Keratinocyte (primary cell): Measurements from ENCODE around the gene WNT16. TPM values are rescaled to one million over a fixed set of nuclear protein-coding genes. Genes with fewer than 3 reads are reported as not detected.

Experiments
- DNase-seq: peaks from one replicate; pipeline ENCODE4 v3.0.0-alpha.2; 2011; ENCODE audit warnings: low read depth, missing footprints, low spot score
- FAIRE-seq: peaks from 2 replicates; lab custom pipeline; 2011; peaks lifted over from hg19 to GRCh38; lab: Jason Lieb, UNC
- H2AFZ ChIP-seq: 2 replicates; pipeline ENCODE4 v1.6.0; 2012; ENCODE audit warnings: low read length, control low read depth, inconsistent platforms; ENCODE audit not compliant: control insufficient read depth
- H3K27ac ChIP-seq: 2 replicates; pipeline ENCODE4 v1.5.1; 2011; ENCODE audit warnings: low read length; ENCODE audit not compliant: control insufficient read depth, insufficient read depth
- H3K27me3 ChIP-seq: 3 replicates; pipeline ENCODE4 v1.6.0; 2011; ENCODE audit warnings: low read length; ENCODE audit not compliant: control insufficient read depth, insufficient read depth; ENCODE audit errors: extremely low read depth
- H3K36me3 ChIP-seq, 2 experiments: 2 replicates in 1 of 2; 3 replicates in 1 of 2; pipeline ENCODE4 v1.5.1; 2011; ENCODE audit warnings: low read length in 2 of 2, mild to moderate bottlenecking in 1 of 2; ENCODE audit not compliant: control insufficient read depth in 2 of 2, insufficient read depth in 2 of 2; ENCODE audit errors: extremely low read depth in 1 of 2
- H3K4me1 ChIP-seq: 3 replicates; pipeline ENCODE4 v1.5.1; 2011; ENCODE audit warnings: low read length; ENCODE audit not compliant: control insufficient read depth, insufficient read depth; ENCODE audit errors: extremely low read depth
- H3K4me2 ChIP-seq: 3 replicates; pipeline ENCODE4 v1.6.0; 2011; ENCODE audit warnings: low read depth, low read length; ENCODE audit not compliant: control insufficient read depth, insufficient read depth; ENCODE audit errors: extremely low read depth
- H3K4me3 ChIP-seq, 3 experiments: fragments of 200-600 bp in 1 of 3; sonication (generic) in 1 of 3; 2 replicates in 2 of 3; 3 replicates in 1 of 3; pipeline ENCODE4 v1.5.1; 2011 to 2016; ENCODE audit warnings: low read length in 3 of 3, mild to moderate bottlenecking in 3 of 3, control low read depth in 2 of 3, inconsistent platforms in 1 of 3, low read depth in 1 of 3, mixed read lengths in 1 of 3, mixed run types in 1 of 3, moderate library complexity in 1 of 3; ENCODE audit not compliant: control insufficient read depth in 2 of 3, insufficient read depth in 2 of 3; ENCODE audit errors: extremely low read depth in 1 of 3
- H3K79me2 ChIP-seq: 2 replicates; pipeline ENCODE4 v1.6.0; 2012; ENCODE audit warnings: low read length; ENCODE audit not compliant: control insufficient read depth, insufficient read depth
- H3K9ac ChIP-seq: 3 replicates; pipeline ENCODE4 v1.6.0; 2011; ENCODE audit warnings: low read length; ENCODE audit not compliant: control insufficient read depth, insufficient read depth; ENCODE audit errors: extremely low read depth
- H3K9me1 ChIP-seq: 3 replicates; pipeline ENCODE4 v1.6.0; 2011; ENCODE audit warnings: low read length; ENCODE audit not compliant: control insufficient read depth, insufficient read depth; ENCODE audit errors: extremely low read depth
- H3K9me3 ChIP-seq: 2 replicates; pipeline ENCODE4 v1.5.1; 2012; ENCODE audit warnings: low read depth, low read length; ENCODE audit not compliant: control insufficient read depth
- H4K20me1 ChIP-seq: 3 replicates; pipeline ENCODE4 v1.6.0; 2011; ENCODE audit warnings: low read length; ENCODE audit not compliant: control insufficient read depth, insufficient read depth; ENCODE audit errors: extremely low read depth
- CTCF ChIP-seq, 3 experiments: IDR thresholded peaks in 1 of 3; conservative IDR thresholded peaks in 1 of 3; optimal IDR thresholded peaks in 1 of 3; 2 replicates in 2 of 3; 3 replicates in 1 of 3; pipeline versions ENCODE3 to v1.5.1; 2011; ENCODE audit warnings: low read length in 3 of 3, mild to moderate bottlenecking in 3 of 3, moderate library complexity in 2 of 3, control low read depth in 1 of 3, inconsistent platforms in 1 of 3; ENCODE audit not compliant: insufficient read depth in 2 of 3; ENCODE audit errors: extremely low read depth in 1 of 3
- EZH2 ChIP-seq: IDR thresholded peaks from one replicate; pipeline ENCODE4 v1.6.1; 2012; ENCODE audit warnings: inconsistent platforms, mild to moderate bottlenecking, low read length, moderate library complexity
- dilution Hi-C: fragments of 300-500 bp; cut with MboI; formaldehyde crosslinking; loops from one replicate; pipeline ENCODE4 v1.7.0; 2020; ENCODE audit warnings: low sequenced_read_pairs; ENCODE audit not compliant: extremely low pct_ligation_motif_present
- polyA plus RNA-seq, 5 experiments: library from polyadenylated mRNA; depleted of rRNA in 3 of 5; stranded (reverse) in 3 of 5; stranded (forward) in 1 of 5; unstranded in 1 of 5; fragments of >200 nt; gene quantifications; 1 replicate in 1 of 5; 2 replicates in 3 of 5; 3 replicates in 1 of 5; pipeline versions ENCODE4 v1.2.1 to v1.2.3, GENCODE V29; 2011 to 2012; ENCODE audit warnings: missing spikeins in 2 of 5, low read depth in 1 of 5, low replicate concordance in 1 of 5

The WNT16 gene
- polyA plus RNA-seq, 1 donor (not counting 4 experiments of a cell fraction or from before 2014, with no cell fraction given): not detected

DNA sequence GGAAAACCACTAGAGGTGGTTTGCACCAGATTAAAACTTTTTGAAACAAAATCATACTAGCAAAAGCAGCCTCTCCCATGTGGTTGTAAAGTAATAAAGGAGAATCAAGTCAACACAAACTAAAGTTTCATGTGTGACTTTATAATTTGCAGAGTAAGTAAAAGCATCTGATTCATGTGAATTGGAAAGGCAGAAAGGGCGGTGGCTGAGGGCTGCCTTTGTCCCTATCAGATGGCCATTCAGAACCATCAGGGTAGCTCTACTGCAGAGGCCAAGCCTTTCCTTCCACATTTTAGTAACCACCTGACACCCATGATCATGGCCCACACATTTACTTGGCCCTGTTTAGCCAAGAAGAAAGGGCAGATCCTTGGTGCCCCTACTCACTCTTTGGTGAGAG is 15.7 kb downstream of the WNT16 start:
- Histone ChIP-seq H3K27ac (no peak overlapping the region), H3K4me2 (no peak overlapping the region), H4K20me1 (no peaks in the 10 kb centered on the region), H3K9ac (no peak overlapping the region), H3K4me3 (no peak overlapping the region), H3K36me3 (peaks cover 4 to 8% of the 10 kb centered on the region in 2 experiments), H3K79me2 (no peaks in the 10 kb centered on the region), H2AFZ (no peak overlapping the region), H3K4me1 (no peaks in the 10 kb centered on the region), H3K9me1 (no peaks in the 10 kb centered on the region), H3K27me3 (no peaks in the 10 kb centered on the region), H3K9me3 (no peaks in the 10 kb centered on the region)
- TF ChIP-seq CTCF (optimal IDR thresholded peaks at IDR 0.05 in 1 of 3, IDR thresholded peaks at IDR 0.05 in 1 of 3, conservative IDR thresholded peaks at IDR 0.05 in 1 of 3; ENCODE audit: extremely low read depth in 1 of 3, insufficient read depth in 2 of 3, low read length in 3 of 3) (no peak), EZH2 (no peak)
- dilution Hi-C loops: no loop called here
- no peak for FAIRE-seq
- no peak for DNase-seq

DNA sequence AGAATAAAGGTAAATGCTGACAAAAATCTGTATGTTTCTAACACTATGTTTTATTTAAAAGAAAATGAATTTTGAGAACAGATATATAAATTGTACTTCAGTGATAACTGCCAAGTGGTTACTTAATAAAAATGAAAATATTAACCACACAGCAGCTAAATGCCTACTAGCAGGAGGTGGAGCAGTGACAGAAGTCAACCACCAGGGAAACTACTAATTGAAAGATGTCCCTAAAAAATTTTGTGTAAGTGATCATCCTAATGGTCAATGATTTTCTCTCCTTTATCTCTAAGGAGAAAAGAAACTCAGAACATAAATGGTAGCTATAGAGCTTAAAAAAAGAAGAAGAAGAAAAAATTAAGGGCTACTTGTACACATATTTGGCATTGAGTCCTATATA is 22.9 kb downstream of the WNT16 start:
- no peak overlapping the region for H3K9ac ChIP-seq
- H3K79me2 ChIP-seq: no peaks in the 10 kb centered on the region
- H3K27me3 ChIP-seq: no peaks in the 10 kb centered on the region
- H3K9me3 ChIP-seq: no peaks in the 10 kb centered on the region
- no peaks in the 10 kb centered on the region for H3K4me1 ChIP-seq
- dilution Hi-C loops: no loop called here
- H3K4me3 ChIP-seq: no peak overlapping the region
- TF ChIP-seq CTCF (optimal IDR thresholded peaks at IDR 0.05 in 1 of 3, IDR thresholded peaks at IDR 0.05 in 1 of 3, conservative IDR thresholded peaks at IDR 0.05 in 1 of 3; ENCODE audit: extremely low read depth in 1 of 3, insufficient read depth in 2 of 3, low read length in 3 of 3) (peak in 1 of 3 experiments; percentile 10), EZH2 (no peak)
- no peak overlapping the region for H3K27ac ChIP-seq
- H3K9me1 ChIP-seq: no peaks in the 10 kb centered on the region
- no peaks in the 10 kb centered on the region for H4K20me1 ChIP-seq
- H2AFZ ChIP-seq: no peak overlapping the region
- peaks cover 7 to 15% of the 10 kb centered on the region in 2 experiments for H3K36me3 ChIP-seq
- FAIRE-seq (no peak), DNase-seq (no peak)
- no peak overlapping the region for H3K4me2 ChIP-seq
